Fibroblast of villous mesenchyme (primary cell): Measurements from ENCODE around the gene RASAL2. TPM values are rescaled to one million over a fixed set of nuclear protein-coding genes. Genes with fewer than 3 reads are reported as not detected.
"Not testable (repeated sequence)": the region's sequence is repeated elsewhere in the genome, so short reads cannot be mapped to it uniquely, and the experiment has no call there.

Experiments used
- DNase-seq: peaks from one replicate; pipeline ENCODE4 v3.0.0-alpha.2; 2010; ENCODE audit warnings: low read depth
- H3K4me3 ChIP-seq: 2 replicates; pipeline ENCODE4 v1.5.1; 2011; ENCODE audit warnings: low read depth, mild to moderate bottlenecking, low read length
- CTCF ChIP-seq: IDR thresholded peaks from 2 replicates; pipeline ENCODE4 v1.5.1; 2012; ENCODE audit warnings: low read depth, mild to moderate bottlenecking, low read length; ENCODE audit not compliant: insufficient read depth
- total RNA-seq: library from RNA; depleted of rRNA; stranded (reverse); fragments of >200 nt; gene quantifications from 2 replicates; pipeline ENCODE4 v1.2.3, GENCODE V29; 2012

Gene RASAL2
- total RNA-seq, 1 donor = 40.6 TPM

- DNase-seq = no peak
- TF ChIP-seq CTCF = no peak
- no peak overlapping the region for H3K4me3 ChIP-seq
Measured at GRCh38 chr1:178088651-178089050, 5.3 kb upstream of the RASAL2 start.

DNA sequence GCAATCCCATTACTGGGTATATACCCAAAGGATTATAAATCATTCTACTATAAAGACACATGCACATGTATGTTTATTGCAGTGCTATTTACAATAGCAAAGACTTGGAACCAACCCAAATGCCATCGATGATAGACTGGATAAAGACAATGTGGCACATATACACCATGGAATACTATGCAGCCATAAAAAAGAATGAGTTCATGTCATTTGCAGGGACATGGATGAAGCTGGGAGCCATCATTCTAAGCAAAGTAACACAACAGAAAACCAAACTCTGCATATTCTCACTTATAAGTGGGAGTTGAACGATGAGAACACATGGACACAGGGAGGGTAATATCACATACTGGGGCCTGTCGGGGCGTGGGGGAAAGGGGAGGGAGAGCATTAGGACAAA is 2.5 kb upstream of the RASAL2 start:
- DNase-seq = not testable (repeated sequence)

GRCh38 chr1:178091986-178092745 is 1.7 kb upstream of the RASAL2 start:
- DNase-seq = peak; percentile 68
- TF ChIP-seq CTCF = no peak
- H3K4me3 ChIP-seq = no peak overlapping the region

More for the DNA sequence above, 2.5 kb upstream of the RASAL2 start:
- H3K4me3 ChIP-seq = not testable (repeated sequence)

- DNase-seq = no peak
- TF ChIP-seq CTCF = peak; percentile 15
- peak overlapping the region; percentile 86 for H3K4me3 ChIP-seq
Measured at GRCh38 chr1:178092878-178093493, 918 bp upstream of the RASAL2 start.

GRCh38 chr1:178093494-178093950 is 382 bp upstream of the RASAL2 start:
- peak overlapping the region; percentile 86 for H3K4me3 ChIP-seq
- DNase-seq = peak; percentile 97
- no peak for TF ChIP-seq CTCF

DNA sequence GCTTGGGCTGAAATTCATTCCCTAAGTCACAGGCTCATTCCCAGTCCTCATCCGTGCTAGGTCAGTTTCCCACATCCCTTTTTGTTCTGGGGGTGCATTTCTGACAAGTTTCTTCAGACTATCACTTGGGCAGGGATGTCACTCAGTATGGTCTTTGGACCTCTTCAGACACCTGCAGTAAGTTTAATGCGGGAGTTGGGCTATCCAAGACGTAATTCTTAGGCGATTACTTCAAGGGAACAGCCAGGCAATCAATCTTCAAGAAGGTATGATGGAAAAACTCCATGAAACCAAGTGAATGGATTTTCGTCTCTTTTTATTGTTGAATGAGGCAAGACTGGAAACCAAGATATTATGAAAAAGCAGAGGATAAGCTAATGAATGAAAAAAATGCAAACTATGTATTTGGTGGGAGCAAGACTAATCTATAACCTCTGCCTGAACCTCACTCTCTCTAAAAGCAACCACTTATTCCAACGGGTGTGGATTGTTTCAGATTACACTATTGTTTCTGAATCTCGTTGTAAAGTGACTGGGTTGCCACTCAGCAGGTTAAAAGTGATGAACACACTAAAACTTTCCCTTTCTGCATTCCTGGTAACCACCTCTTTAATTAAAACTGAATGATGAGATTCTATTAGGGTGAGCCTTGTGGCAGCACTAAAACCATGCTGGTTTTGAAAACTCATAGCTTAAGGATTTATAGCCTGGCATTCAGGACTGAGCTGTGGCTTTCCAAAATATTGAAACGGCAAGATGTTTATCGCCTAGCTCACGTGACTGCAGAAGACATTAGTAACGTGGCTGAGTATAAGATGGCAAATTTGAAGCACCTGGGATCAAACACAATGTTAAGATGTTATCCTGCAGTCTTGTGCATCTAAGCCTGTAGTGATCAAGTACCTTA is 1.1 kb downstream of the RASAL2 start:
- DNase-seq = peak; percentile 47
- peak overlapping the region; percentile 86 for H3K4me3 ChIP-seq
- no peak for TF ChIP-seq CTCF

GRCh38 chr1:178096421-178096820 is 2.5 kb downstream of the RASAL2 start:
- no peak for TF ChIP-seq CTCF
- DNase-seq = no peak
- H3K4me3 ChIP-seq = peak overlapping the region; percentile 86
